H9 (cell line): ENCODE data around the gene ITGA11. TPM values are rescaled to one million over a fixed set of nuclear protein-coding genes. Genes with fewer than 3 reads are reported as not detected.

Source experiments
- DNase-seq: peaks from one replicate; pipeline ENCODE4 v3.0.0-alpha.2; 2017
- H2AFZ ChIP-seq: one replicate; pipeline ENCODE4 v1.6.1; 2013; ENCODE audit warnings: mild to moderate bottlenecking, low read length, control low read depth, moderate library complexity
- H2AK5ac ChIP-seq: 2 replicates; pipeline ENCODE4 v1.6.1; 2013; ENCODE audit warnings: low read length, control low read depth, mixed read lengths; ENCODE audit not compliant: insufficient read length
- H2BK120ac ChIP-seq: one replicate; pipeline ENCODE4 v1.6.1; 2013; ENCODE audit warnings: low read depth, mild to moderate bottlenecking, low read length, control low read depth, inconsistent platforms; ENCODE audit not compliant: poor library complexity, severe bottlenecking
- H2BK12ac ChIP-seq: 2 replicates; pipeline ENCODE4 v1.6.1; 2013; ENCODE audit warnings: low read length, control low read depth, mixed read lengths, low read depth; ENCODE audit not compliant: insufficient read length
- H2BK15ac ChIP-seq: 2 replicates; pipeline ENCODE4 v1.6.1; 2013; ENCODE audit warnings: low read depth, low read length, control low read depth
- H2BK20ac ChIP-seq: one replicate; pipeline ENCODE4 v1.6.1; 2013; ENCODE audit warnings: low read depth, mild to moderate bottlenecking, low read length, control low read depth, inconsistent platforms; ENCODE audit not compliant: poor library complexity, severe bottlenecking
- H2BK5ac ChIP-seq: 2 replicates; pipeline ENCODE4 v1.6.1; 2013; ENCODE audit warnings: low read length, control low read depth, mixed read lengths; ENCODE audit not compliant: insufficient read length
- H3K14ac ChIP-seq: 2 replicates; pipeline ENCODE4 v1.6.1; 2013; ENCODE audit warnings: low read length, control low read depth; ENCODE audit not compliant: insufficient read depth
- H3K18ac ChIP-seq: 2 replicates; pipeline ENCODE4 v1.6.1; 2013; ENCODE audit warnings: low read depth, mild to moderate bottlenecking, mixed read lengths, low read length, control low read depth; ENCODE audit not compliant: insufficient read length
- H3K23ac ChIP-seq: 2 replicates; pipeline ENCODE4 v1.6.1; 2013; ENCODE audit warnings: low read length, control low read depth, mixed read lengths, low read depth; ENCODE audit not compliant: insufficient read length
- H3K23me2 ChIP-seq: 2 replicates; pipeline ENCODE4 v1.6.1; 2013; ENCODE audit warnings: low read depth, mild to moderate bottlenecking, mixed read lengths, low read length, control low read depth; ENCODE audit not compliant: insufficient read length, poor library complexity, severe bottlenecking
- H3K27ac ChIP-seq: 2 replicates; pipeline ENCODE4 v1.5.1; 2013; ENCODE audit warnings: low read length, control low read depth, mixed read lengths, low read depth; ENCODE audit not compliant: insufficient read length
- H3K27me3 ChIP-seq: 2 replicates; pipeline ENCODE4 v1.6.1; 2013; ENCODE audit warnings: low read length, control low read depth, inconsistent platforms; ENCODE audit not compliant: insufficient read depth
- H3K4ac ChIP-seq: 2 replicates; pipeline ENCODE4 v1.6.1; 2013; ENCODE audit warnings: low read depth, mild to moderate bottlenecking, control low read depth, inconsistent platforms, low read length, moderate library complexity
- H3K4me1 ChIP-seq: 2 replicates; pipeline ENCODE4 v1.6.1; 2013; ENCODE audit warnings: low read length, control low read depth, inconsistent platforms; ENCODE audit not compliant: insufficient read depth
- H3K4me2 ChIP-seq: 2 replicates; pipeline ENCODE4 v1.6.1; 2013; ENCODE audit warnings: low read length, control low read depth, mixed read lengths; ENCODE audit not compliant: insufficient read length, insufficient read depth
- H3K56ac ChIP-seq: 2 replicates; pipeline ENCODE4 v1.6.1; 2013; ENCODE audit warnings: low read depth, mild to moderate bottlenecking, mixed read lengths, low read length, control low read depth; ENCODE audit not compliant: insufficient read length
- H3K79me1 ChIP-seq: 2 replicates; pipeline ENCODE4 v1.6.1; 2013; ENCODE audit warnings: low read depth, mild to moderate bottlenecking, moderate library complexity, low read length, control low read depth, inconsistent platforms; ENCODE audit not compliant: insufficient read depth, poor library complexity, severe bottlenecking
- H3K79me2 ChIP-seq: 2 replicates; pipeline ENCODE4 v1.6.1; 2013; ENCODE audit warnings: low read length, control low read depth, inconsistent platforms; ENCODE audit not compliant: insufficient read depth
- H3K9ac ChIP-seq: 2 replicates; pipeline ENCODE4 v1.6.1; 2013; ENCODE audit warnings: low read length, control low read depth, mixed read lengths; ENCODE audit not compliant: insufficient read length; ENCODE audit errors: extremely low read depth
- H3K9me3 ChIP-seq: one replicate; pipeline ENCODE4 v1.6.1; 2013; ENCODE audit warnings: low read depth, low read length, inconsistent platforms; ENCODE audit not compliant: control insufficient read depth
- H3T11ph ChIP-seq: one replicate; pipeline ENCODE4 v1.6.1; 2013; ENCODE audit warnings: mild to moderate bottlenecking, low read length, control low read depth, inconsistent platforms
- H4K20me1 ChIP-seq: one replicate; pipeline ENCODE4 v1.6.1; 2013; ENCODE audit not compliant: control insufficient read depth, insufficient read length, insufficient read depth
- H4K5ac ChIP-seq: 2 replicates; pipeline ENCODE4 v1.6.1; 2013; ENCODE audit warnings: low read depth, mild to moderate bottlenecking, mixed read lengths, low read length, control low read depth; ENCODE audit not compliant: insufficient read length
- H4K8ac ChIP-seq: replicated peaks from 2 replicates; pipeline ENCODE4 v1.6.1; 2013; ENCODE audit warnings: low read length, control low read depth, mixed read lengths, low read depth; ENCODE audit not compliant: insufficient read length
- H4K91ac ChIP-seq: 2 replicates; pipeline ENCODE4 v1.6.1; 2013; ENCODE audit warnings: low read depth, mild to moderate bottlenecking, moderate library complexity, mixed read lengths, low read length, control low read depth; ENCODE audit not compliant: insufficient read length
- H3K27ac Mint-ChIP-seq, 3 experiments: 2 replicates in 2 of 3; 3 replicates in 1 of 3; pipeline ENCODE4 v1.8.0; 2020 to 2021; ENCODE audit warnings: mixed read lengths in 3 of 3, mild to moderate bottlenecking in 1 of 3, moderate library complexity in 1 of 3
- H3K27me3 Mint-ChIP-seq: 2 replicates; pipeline ENCODE4 v1.8.0; 2021; ENCODE audit warnings: low read depth, mild to moderate bottlenecking, moderate library complexity, mixed read lengths
- H3K36me3 Mint-ChIP-seq, 3 experiments: 2 replicates in 2 of 3; 3 replicates in 1 of 3; pipeline ENCODE4 v1.8.0; 2020 to 2021; ENCODE audit warnings: low read depth in 3 of 3, mixed read lengths in 3 of 3; ENCODE audit not compliant: insufficient read depth in 1 of 3
- H3K4me1 Mint-ChIP-seq, 2 experiments: 2 replicates each; pipeline ENCODE4 v1.8.0; 2020; ENCODE audit warnings: mixed read lengths in 2 of 2
- H3K4me3 Mint-ChIP-seq, 2 experiments: 2 replicates in 1 of 2; 3 replicates in 1 of 2; pipeline ENCODE4 v1.8.0; 2020 to 2021; ENCODE audit warnings: mild to moderate bottlenecking in 2 of 2, mixed read lengths in 2 of 2, moderate library complexity in 1 of 2
- H3K9me3 Mint-ChIP-seq, 2 experiments: 2 replicates in 1 of 2; 3 replicates in 1 of 2; pipeline ENCODE4 v1.8.0; 2020; ENCODE audit warnings: mild to moderate bottlenecking in 2 of 2, mixed read lengths in 2 of 2, moderate library complexity in 1 of 2
- CTCF ChIP-seq: fragments of 200-600 bp; sonication (generic); conservative IDR thresholded peaks from 3 replicates; pipeline ENCODE4 v1.8.0; 2021; ENCODE audit warnings: antibody characterized with exemption, mild to moderate bottlenecking
- WGBS: extraction: QIAGEN DNeasy Blood & Tissue Kit; methylation state at CpG from one replicate; pipeline ENCODE4 v1.1.7; 2013; ENCODE audit warnings: missing lambda C conversion rate, low lambda C conversion rate, mixed read lengths; ENCODE audit not compliant: insufficient read length; ENCODE audit errors: extremely low coverage; 5-methylcytosine and 5-hydroxymethylcytosine counted together
- total RNA-seq: library from RNA; stranded (reverse); gene quantifications from 2 replicates; pipeline ENCODE4 v1.2.1, GENCODE V29; 2021

Gene ITGA11
- total RNA-seq, 1 experiment from 2014 or later, result 0.07 TPM

GRCh38 chr15:68300115-68300940, 131.6 kb downstream of the ITGA11 start:
- WGBS, result no CpG with 5 or more reads among the region's 6 CpGs
- H3K9ac ChIP-seq, result no peak overlapping the region

More at GRCh38 chr15:68300115-68300940, 131.6 kb downstream of the ITGA11 start:
- no peak for DNase-seq
- no peak overlapping the region for H3K27ac ChIP-seq
- no peaks in the 10 kb centered on the region for H3K79me1 ChIP-seq
- no peak overlapping the region for H2AFZ ChIP-seq
- no peak overlapping the region for H2BK12ac ChIP-seq
- H3K23ac ChIP-seq, result no peak overlapping the region
- no peaks in the 10 kb centered on the region for H4K20me1 ChIP-seq
- no peaks in the 10 kb centered on the region for H3K23me2 ChIP-seq
- H3K79me2 ChIP-seq, result no peaks in the 10 kb centered on the region
- no peak overlapping the region for H4K91ac ChIP-seq
- TF ChIP-seq CTCF, result no peak
- H2AK5ac ChIP-seq, result no peak overlapping the region
- H3K56ac ChIP-seq, result no peak overlapping the region
- H3K4me2 ChIP-seq, result no peak overlapping the region
- H3K9me3 Mint-ChIP-seq, result no peaks in the 10 kb centered on the region
- no peak overlapping the region for H3T11ph ChIP-seq
- no peak overlapping the region for H2BK15ac ChIP-seq
- H3K4me1 Mint-ChIP-seq, result peaks cover 18 to 19% of the 10 kb centered on the region in 2 experiments
- peaks cover 0 to 10% (median 5%) of the 10 kb centered on the region in 3 experiments; a peak in 3 of 7 replicates for H3K36me3 Mint-ChIP-seq
- H4K8ac ChIP-seq, result no peak overlapping the region
- H2BK20ac ChIP-seq, result no peak overlapping the region
- H3K14ac ChIP-seq, result no peak overlapping the region
- no peaks in the 10 kb centered on the region for H3K27me3 Mint-ChIP-seq
- no peak overlapping the region; a peak in 1 of 7 replicates for H3K27ac Mint-ChIP-seq
- H2BK5ac ChIP-seq, result no peak overlapping the region
- no peak overlapping the region for H2BK120ac ChIP-seq
- H3K18ac ChIP-seq, result no peak overlapping the region
- H3K27me3 ChIP-seq, result no peaks in the 10 kb centered on the region
- no peaks in the 10 kb centered on the region; the same call in 1 of the 2 replicates for H3K4me1 ChIP-seq
- no peak overlapping the region for H3K4me3 Mint-ChIP-seq
- H4K5ac ChIP-seq, result no peak overlapping the region
- H3K4ac ChIP-seq, result no peak overlapping the region
- no peaks in the 10 kb centered on the region for H3K9me3 ChIP-seq
